WTC11 (cell line): Measurements from ENCODE around the gene ZNF732.

Source experiments
- CBFB ChIP-seq: sonication (generic); formaldehyde crosslinking; IDR thresholded peaks from 2 replicates; pipeline ENCODE4 v1.8.1; 2022; ENCODE audit warnings: mild to moderate bottlenecking, low read depth, missing genetic modification reagents
- CREB1 ChIP-seq: sonication (generic); formaldehyde crosslinking; IDR thresholded peaks from 2 replicates; pipeline ENCODE4 v1.8.0; 2023; ENCODE audit warnings: mild to moderate bottlenecking, missing genetic modification reagents
- CTCF ChIP-seq: fragments of 200-600 bp; IDR thresholded peaks from 2 replicates; pipeline ENCODE4 v1.8.0; 2022; ENCODE audit warnings: antibody characterized with exemption
- ELF4 ChIP-seq: sonication (generic); formaldehyde crosslinking; IDR thresholded peaks from 2 replicates; pipeline ENCODE4 v1.8.1; 2022; ENCODE audit warnings: low read depth, mild to moderate bottlenecking, moderate library complexity, missing genetic modification reagents
- ETV6 ChIP-seq: sonication (generic); formaldehyde crosslinking; IDR thresholded peaks from 2 replicates; pipeline ENCODE4 v1.8.1; 2022; ENCODE audit warnings: mild to moderate bottlenecking, missing genetic modification reagents
- FOXK1 ChIP-seq: sonication (generic); formaldehyde crosslinking; IDR thresholded peaks from 2 replicates; pipeline ENCODE4 v1.8.0; 2022; ENCODE audit warnings: mild to moderate bottlenecking, moderate library complexity, missing genetic modification reagents
- FOXP4 ChIP-seq: sonication (generic); formaldehyde crosslinking; IDR thresholded peaks from 2 replicates; pipeline ENCODE4 v1.8.0; 2022; ENCODE audit warnings: mild to moderate bottlenecking, missing genetic modification reagents
- JUN ChIP-seq: sonication (generic); formaldehyde crosslinking; IDR thresholded peaks from 2 replicates; pipeline ENCODE4 v1.8.0; 2023; ENCODE audit warnings: mild to moderate bottlenecking, missing genetic modification reagents
- KAT7 ChIP-seq: sonication (generic); formaldehyde crosslinking; IDR thresholded peaks from 2 replicates; pipeline ENCODE4 v1.8.1; 2023; ENCODE audit warnings: missing genetic modification reagents, mild to moderate bottlenecking, borderline replicate concordance
- NR2C2 ChIP-seq: sonication (generic); formaldehyde crosslinking; IDR thresholded peaks from 2 replicates; pipeline ENCODE4 v1.8.0; 2022; ENCODE audit warnings: mild to moderate bottlenecking, missing genetic modification reagents
- PRRX2 ChIP-seq: fragments of 250-450 bp; sonication (Bioruptor Pico); IDR thresholded peaks from 2 replicates; pipeline ENCODE4 v1.8.0; 2021; ENCODE audit warnings: mild to moderate bottlenecking
- SP1 ChIP-seq: sonication (generic); formaldehyde crosslinking; conservative IDR thresholded peaks from 2 replicates; pipeline ENCODE4 v1.8.1; 2022; ENCODE audit warnings: missing genetic modification reagents

- TF ChIP-seq CTCF (no peak), CREB1 (no peak), FOXP4 (no peak), KAT7 (no peak), ELF4 (CRISPR knock-in tag) (no peak), SP1 (CRISPR knock-in tag) (no peak), NR2C2 (no peak), JUN (no peak), CBFB (CRISPR knock-in tag) (no peak), FOXK1 (CRISPR knock-in tag) (no peak), ETV6 (CRISPR knock-in tag) (no peak), PRRX2 (CRISPR knock-in tag) (no peak)
Measured at GRCh38 chr4:328729-329128, 23.5 kb upstream of the ZNF732 start.
